ENCODE data around the gene PCDHGB7. TPM values are rescaled to one million over a fixed set of nuclear protein-coding genes. Genes with fewer than 3 reads are reported as not detected.

The PCDHGB7 gene
- total RNA-seq, 1 donor: 11.2 TPM

- DNase-seq (ENCODE audit: low read depth): no peak
- H3K4me3 ChIP-seq (ENCODE audit: low read depth, low read length): no peak overlapping the region
- no peak for TF ChIP-seq CTCF (IDR thresholded peaks at IDR 0.05; ENCODE audit: insufficient read depth, low read depth, low read length)
Observed at GRCh38 chr5:141437221-141437620, 19.7 kb downstream of the PCDHGB7 start.

- TF ChIP-seq CTCF (IDR thresholded peaks at IDR 0.05; ENCODE audit: insufficient read depth, low read depth, low read length): peak; percentile 8
- no peak overlapping the region for H3K4me3 ChIP-seq (ENCODE audit: low read depth, low read length)
- DNase-seq (ENCODE audit: low read depth): no peak
Observed at GRCh38 chr5:141439411-141440141, 22.1 kb downstream of the PCDHGB7 start.

GRCh38 chr5:141440341-141440740, 22.9 kb downstream of the PCDHGB7 start:
- H3K4me3 ChIP-seq (ENCODE audit: low read depth, low read length): no peak overlapping the region
- no peak for TF ChIP-seq CTCF (IDR thresholded peaks at IDR 0.05; ENCODE audit: insufficient read depth, low read depth, low read length)
- DNase-seq (ENCODE audit: low read depth): no peak

- no peak overlapping the region for H3K4me3 ChIP-seq (ENCODE audit: low read depth, low read length)
- no peak for TF ChIP-seq CTCF (IDR thresholded peaks at IDR 0.05; ENCODE audit: insufficient read depth, low read depth, low read length)
- no peak for DNase-seq (ENCODE audit: low read depth)
Observed at GRCh38 chr5:141441571-141442170, 24.2 kb downstream of the PCDHGB7 start.

- DNase-seq (ENCODE audit: low read depth): peak; percentile 45
- TF ChIP-seq CTCF (IDR thresholded peaks at IDR 0.05; ENCODE audit: insufficient read depth, low read depth, low read length): no peak
- no peak overlapping the region for H3K4me3 ChIP-seq (ENCODE audit: low read depth, low read length)
Observed at GRCh38 chr5:141465351-141465750, 47.9 kb downstream of the PCDHGB7 start.

Other genes with a start within 250 kb of the PCDHGB7 start
- under 0.01 and 0.43 TPM in 2 replicates for gene PCDHB7, start 245.0 kb upstream of the PCDHGB7 start, total RNA-seq
- gene PCDHB8, start 239.9 kb upstream of the PCDHGB7 start, total RNA-seq: under 0.01 TPM in 2 replicates
- gene PCDHB16, start 235.3 kb upstream of the PCDHGB7 start, total RNA-seq: under 0.01 and 0.32 TPM in 2 replicates
- under 0.01 and 0.64 TPM in 2 replicates for gene PCDHB9, start 230.5 kb upstream of the PCDHGB7 start, total RNA-seq
- under 0.01 and 0.32 TPM in 2 replicates for gene PCDHB10, start 225.3 kb upstream of the PCDHGB7 start, total RNA-seq
- gene PCDHB11, start 218.1 kb upstream of the PCDHGB7 start, total RNA-seq: 0.32 TPM in 1 of 2 replicates, not detected in the other
- under 0.01 TPM in 1 of 2 replicates, not detected in the other for gene PCDHB12, start 209.0 kb upstream of the PCDHGB7 start, total RNA-seq
- under 0.01 and 0.32 TPM in 2 replicates for gene PCDHB13, start 203.8 kb upstream of the PCDHGB7 start, total RNA-seq
- 0.32 and 0.43 TPM in 2 replicates for gene PCDHB14, start 194.3 kb upstream of the PCDHGB7 start, total RNA-seq
- under 0.01 TPM in 2 replicates for gene PCDHB15, start 172.3 kb upstream of the PCDHGB7 start, total RNA-seq
- gene SLC25A2, start 113.6 kb upstream of the PCDHGB7 start, total RNA-seq: under 0.01 and 0.64 TPM in 2 replicates
- gene TAF7, start 96.9 kb upstream of the PCDHGB7 start, total RNA-seq: 49.3 and 73.0 TPM in 2 replicates
- gene PCDHGA1, start 87.2 kb upstream of the PCDHGB7 start, total RNA-seq: 0.64 and 0.86 TPM in 2 replicates
- 2.6 and 3.0 TPM in 2 replicates for gene PCDHGA2, start 78.9 kb upstream of the PCDHGB7 start, total RNA-seq
- 3.2 and 4.3 TPM in 2 replicates for gene PCDHGA3, start 73.8 kb upstream of the PCDHGB7 start, total RNA-seq
- gene PCDHGB1, start 67.6 kb upstream of the PCDHGB7 start, total RNA-seq: 2.2 and 2.3 TPM in 2 replicates
- 4.5 and 7.3 TPM in 2 replicates for gene PCDHGA4, start 62.7 kb upstream of the PCDHGB7 start, total RNA-seq
- 2.3 and 2.6 TPM in 2 replicates for gene PCDHGB2, start 57.7 kb upstream of the PCDHGB7 start, total RNA-seq
- 1.3 and 1.9 TPM in 2 replicates for gene PCDHGA5, start 53.5 kb upstream of the PCDHGB7 start, total RNA-seq
- 3.9 and 5.2 TPM in 2 replicates for gene PCDHGB3, start 47.4 kb upstream of the PCDHGB7 start, total RNA-seq
- 4.7 and 4.8 TPM in 2 replicates for gene PCDHGA6, start 43.8 kb upstream of the PCDHGB7 start, total RNA-seq
- 3.5 and 4.5 TPM in 2 replicates for gene PCDHGA7, start 34.9 kb upstream of the PCDHGB7 start, total RNA-seq
- 11.0 and 13.4 TPM in 2 replicates for gene PCDHGB4, start 30.0 kb upstream of the PCDHGB7 start, total RNA-seq
- gene PCDHGA8, start 25.0 kb upstream of the PCDHGB7 start, total RNA-seq: 3.0 and 3.2 TPM in 2 replicates
- 23.2 and 25.0 TPM in 2 replicates for gene PCDHGB5, start 19.7 kb upstream of the PCDHGB7 start, total RNA-seq
- 4.7 and 5.2 TPM in 2 replicates for gene PCDHGA9, start 14.9 kb upstream of the PCDHGB7 start, total RNA-seq
- gene PCDHGB6, start 9.7 kb upstream of the PCDHGB7 start, total RNA-seq: 4.2 and 4.3 TPM in 2 replicates
- 11.7 and 12.2 TPM in 2 replicates for gene PCDHGA10, start 4.7 kb upstream of the PCDHGB7 start, total RNA-seq
- 11.0 and 15.5 TPM in 2 replicates for gene PCDHGA11, start 3.4 kb downstream of the PCDHGB7 start, total RNA-seq
- 15.5 and 18.7 TPM in 2 replicates for gene PCDHGA12, start 12.8 kb downstream of the PCDHGB7 start, total RNA-seq
- gene PCDHGC3, start 58.3 kb downstream of the PCDHGB7 start, total RNA-seq: 35.4 and 36.3 TPM in 2 replicates
- 2.6 and 2.9 TPM in 2 replicates for gene PCDHGC4, start 67.4 kb downstream of the PCDHGB7 start, total RNA-seq
- 2.6 TPM in 2 replicates for gene PCDHGC5, start 71.4 kb downstream of the PCDHGB7 start, total RNA-seq
- gene DIAPH1, start 201.3 kb downstream of the PCDHGB7 start, total RNA-seq: 22.9 and 26.8 TPM in 2 replicates
- 49.0 and 53.5 TPM in 2 replicates for gene HDAC3, start 219.2 kb downstream of the PCDHGB7 start, total RNA-seq
- gene RELL2, start 219.3 kb downstream of the PCDHGB7 start, total RNA-seq: 4.7 and 8.4 TPM in 2 replicates
- 24.2 and 25.8 TPM in 2 replicates for gene FCHSD1, start 233.7 kb downstream of the PCDHGB7 start, total RNA-seq